ENCODE data around the gene DDX11. TPM values are rescaled to one million over a fixed set of nuclear protein-coding genes. Genes with fewer than 3 reads are reported as not detected.
"Not testable (repeated sequence)": the region's sequence is repeated elsewhere in the genome, so short reads cannot be mapped to it uniquely, and the experiment has no call there.

The DDX11 gene
- total and polyA plus RNA-seq, 8 donors: 11.1 to 45.3 (median 26.2) TPM

DNA sequence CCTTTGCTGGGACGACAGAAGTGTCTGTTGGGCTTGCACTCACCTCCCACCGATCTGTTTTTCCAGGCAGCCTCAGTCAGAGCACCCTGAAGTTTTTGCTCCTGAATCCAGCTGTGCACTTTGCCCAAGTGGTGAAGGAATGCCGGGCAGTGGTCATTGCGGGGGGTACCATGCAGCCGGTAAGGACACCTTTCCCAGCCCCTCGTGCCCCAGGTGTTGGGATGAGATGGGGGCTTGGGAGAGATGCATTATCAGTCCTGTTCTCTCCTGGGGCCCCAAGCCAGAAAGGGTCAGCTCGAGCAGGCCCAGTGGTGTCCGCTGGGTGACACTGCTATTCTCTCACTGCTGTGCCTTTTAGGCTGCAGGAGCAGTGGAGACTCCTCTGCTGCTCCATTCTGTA lies 24.2 kb downstream of the DDX11 start:
- H3K4me1 ChIP-seq; H3K27ac ChIP-seq; DNase-seq; ATAC-seq; H3K9me3 ChIP-seq; FAIRE-seq; H3K27me3 ChIP-seq; H3K4me3 ChIP-seq; intact Hi-C loops (cut with DNase I): not testable (repeated sequence)
- 87 to 89% methylated on average over 6 to 8 of the region's 8 CpGs for WGBS, 2 donors
- peaks cover 0 to 35% (median 0%) of the 10 kb centered on the region in 3 donors for H3K36me3 ChIP-seq

DNA sequence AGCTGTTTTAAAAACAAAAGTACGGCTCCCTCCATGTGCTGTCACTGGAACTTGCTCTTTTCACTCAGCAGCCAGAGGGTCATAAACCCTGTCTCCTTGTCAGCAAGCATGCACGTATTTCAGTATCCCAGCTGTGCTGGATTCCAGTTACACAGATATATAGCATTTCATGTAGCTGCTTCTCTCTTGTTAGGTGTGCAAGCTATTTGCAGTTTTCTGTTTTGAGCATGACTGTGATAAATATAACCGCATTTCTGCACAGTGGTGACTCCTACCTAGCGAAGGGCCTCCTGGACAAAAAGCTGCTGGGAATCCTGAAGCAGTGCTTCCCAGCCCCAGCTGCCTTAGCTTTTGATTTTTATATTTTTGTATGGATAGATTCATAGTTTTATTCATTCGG lies 24.7 kb downstream of the DDX11 start:
- 82 to 88% methylated on average over 5 of the region's 5 CpGs for WGBS, 2 donors
- ATAC-seq; intact Hi-C loops (cut with DNase I); H3K27me3 ChIP-seq; FAIRE-seq; H3K4me3 ChIP-seq; H3K4me1 ChIP-seq; H3K27ac ChIP-seq; H3K9me3 ChIP-seq; DNase-seq: not testable (repeated sequence)
- H3K36me3 ChIP-seq: peaks cover 0 to 35% (median 0%) of the 10 kb centered on the region in 3 donors

DNA sequence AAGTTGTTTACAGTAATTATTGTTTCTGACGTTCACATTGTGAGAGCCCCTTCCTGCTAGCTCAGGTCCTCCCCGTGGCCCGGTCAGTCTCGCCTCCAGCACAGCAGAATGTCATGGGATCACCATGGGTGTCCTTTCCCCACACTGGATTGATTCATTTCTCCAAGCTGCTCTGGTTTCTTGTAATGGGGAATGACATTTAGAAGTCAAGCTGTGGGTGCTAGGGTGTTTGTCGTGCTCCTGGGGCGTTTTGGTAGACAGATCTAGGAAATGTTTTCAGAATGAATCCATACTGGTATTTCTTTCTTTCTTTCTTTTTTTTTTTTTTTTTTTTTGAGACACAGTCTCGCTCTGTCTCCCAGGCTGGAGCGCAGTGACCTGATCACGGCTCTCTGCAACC lies 25.1 kb downstream of the DDX11 start:
- FAIRE-seq; H3K27ac ChIP-seq; H3K27me3 ChIP-seq; H3K4me1 ChIP-seq; H3K4me3 ChIP-seq; ATAC-seq; H3K9me3 ChIP-seq; DNase-seq; intact Hi-C loops (cut with DNase I): not testable (repeated sequence)
- 93 to 96% methylated on average over 9 of the region's 9 CpGs for WGBS, 2 donors
- H3K36me3 ChIP-seq: peaks cover 0 to 35% (median 0%) of the 10 kb centered on the region in 3 donors

DNA sequence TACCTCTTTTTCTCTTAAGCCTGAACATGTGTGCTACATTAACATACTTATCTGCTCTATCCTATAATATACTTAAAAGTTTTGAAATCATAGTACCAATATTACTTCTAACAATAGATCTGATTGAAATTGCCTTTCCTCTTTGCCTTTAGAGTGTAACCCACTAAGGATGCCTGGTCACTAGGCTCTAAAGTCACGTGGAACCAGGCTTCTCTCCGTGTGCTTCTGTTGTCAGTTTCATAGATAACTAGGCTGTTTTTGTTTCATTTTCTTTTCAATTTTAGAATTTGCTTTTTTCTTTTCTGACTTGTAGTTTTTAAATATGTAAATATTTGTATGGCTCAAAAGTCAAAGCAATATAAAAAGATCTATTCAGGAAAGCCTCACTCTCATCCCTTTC lies 25.8 kb downstream of the DDX11 start:
- H3K9me3 ChIP-seq; H3K27me3 ChIP-seq; ATAC-seq; intact Hi-C loops (cut with DNase I); DNase-seq; H3K4me3 ChIP-seq; H3K27ac ChIP-seq; H3K4me1 ChIP-seq; FAIRE-seq: not testable (repeated sequence)
- H3K36me3 ChIP-seq: peaks cover 0 to 35% (median 0%) of the 10 kb centered on the region in 3 donors
- 76 to 81% methylated on average over 2 of the region's 2 CpGs for WGBS, 2 donors

DNA sequence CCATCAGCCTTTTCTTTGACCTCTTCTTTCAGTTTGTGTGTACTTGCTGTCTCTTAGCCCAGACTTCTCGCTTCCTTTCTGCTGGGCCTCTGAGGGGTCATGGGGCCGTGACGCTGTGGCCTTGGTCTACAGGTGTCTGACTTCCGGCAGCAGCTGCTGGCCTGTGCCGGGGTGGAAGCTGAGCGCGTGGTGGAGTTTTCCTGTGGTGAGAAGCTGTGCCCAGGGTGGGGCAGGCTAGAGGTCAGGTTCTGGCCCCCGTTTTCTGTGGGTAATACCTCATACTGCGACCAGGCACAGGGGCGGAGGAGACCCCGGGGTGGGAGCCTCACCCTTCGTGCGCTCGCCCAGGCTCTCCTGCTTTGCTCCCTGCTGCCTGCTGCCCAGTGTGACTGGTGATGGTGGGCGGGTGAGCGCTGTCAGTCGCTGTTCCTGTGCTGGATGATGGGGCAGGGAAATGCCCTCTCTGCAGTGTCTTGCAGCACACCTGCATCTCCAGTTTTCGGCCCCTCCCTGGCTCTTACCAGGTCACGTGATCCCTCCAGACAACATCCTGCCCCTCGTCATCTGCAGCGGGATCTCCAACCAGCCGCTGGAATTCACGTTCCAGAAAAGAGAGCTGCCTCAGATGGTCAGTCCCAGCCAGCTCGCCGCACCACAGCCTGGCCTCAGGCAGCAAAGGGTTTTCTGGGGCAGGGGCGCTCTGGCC lies 27.0 kb downstream of the DDX11 start:
- H3K4me3 ChIP-seq; H3K9me3 ChIP-seq; intact Hi-C loops (cut with DNase I); ATAC-seq; FAIRE-seq; H3K27ac ChIP-seq; H3K4me1 ChIP-seq; H3K27me3 ChIP-seq; DNase-seq: not testable (repeated sequence)
- H3K36me3 ChIP-seq: peaks cover 0 to 26% (median 0%) of the 10 kb centered on the region in 3 donors
- 82 to 94% methylated on average over 23 to 26 of the region's 26 CpGs for WGBS, 2 donors

DNA sequence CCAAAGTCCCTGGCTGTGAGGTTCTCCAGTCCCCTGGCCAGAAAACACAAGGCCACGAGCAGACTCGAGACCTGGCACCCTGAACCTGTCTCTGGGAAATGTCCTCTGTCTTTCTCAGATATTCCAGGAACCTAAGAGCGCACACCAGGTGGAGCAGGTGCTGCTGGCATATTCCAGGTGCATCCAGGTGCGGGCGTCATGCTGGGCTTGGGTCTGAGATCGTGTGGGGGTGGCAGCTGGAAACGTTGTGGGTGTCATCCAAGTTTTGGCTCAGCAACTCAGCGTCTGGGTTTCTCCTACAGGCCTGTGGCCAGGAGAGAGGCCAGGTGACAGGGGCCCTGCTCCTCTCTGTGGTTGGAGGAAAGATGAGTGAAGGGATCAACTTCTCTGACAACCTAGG lies 28.5 kb downstream of the DDX11 start:
- H3K4me3 ChIP-seq; DNase-seq; H3K27ac ChIP-seq; intact Hi-C loops (cut with DNase I); H3K9me3 ChIP-seq; FAIRE-seq; H3K27me3 ChIP-seq; H3K4me1 ChIP-seq; ATAC-seq: not testable (repeated sequence)
- H3K36me3 ChIP-seq: peaks cover 0 to 18% (median 0%) of the 10 kb centered on the region in 3 donors
- WGBS, 2 donors: 87 to 88% methylated on average over 8 of the region's 8 CpGs

DNA sequence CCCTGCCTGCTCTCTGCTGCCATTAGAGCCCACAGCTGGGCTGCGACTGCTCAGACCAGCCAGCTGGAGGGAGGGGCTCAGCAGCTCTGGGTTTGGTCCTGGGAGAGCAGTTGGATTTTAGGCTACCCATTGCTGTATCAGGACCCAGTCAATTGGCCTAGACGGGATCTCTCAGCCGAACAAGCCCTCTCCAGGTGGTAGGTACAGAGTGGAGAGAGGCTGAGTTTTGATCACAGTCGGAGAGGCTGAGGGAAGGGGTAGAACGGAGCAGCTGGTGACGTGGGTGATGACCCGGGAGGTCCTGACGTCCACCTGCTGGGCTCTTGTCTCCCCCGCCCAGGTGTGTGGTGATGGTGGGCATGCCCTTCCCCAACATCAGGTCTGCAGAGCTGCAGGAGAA lies 28.9 kb downstream of the DDX11 start:
- WGBS, 2 donors: 94 to 95% methylated on average over 9 of the region's 9 CpGs
- H3K27me3 ChIP-seq; intact Hi-C loops (cut with DNase I); H3K9me3 ChIP-seq; FAIRE-seq; H3K4me3 ChIP-seq; H3K4me1 ChIP-seq; ATAC-seq; H3K27ac ChIP-seq: not testable (repeated sequence)
- DNase-seq: peak in 1 of 6 donors; percentile 15
- peaks cover 0 to 17% (median 0%) of the 10 kb centered on the region in 3 donors for H3K36me3 ChIP-seq

DNA sequence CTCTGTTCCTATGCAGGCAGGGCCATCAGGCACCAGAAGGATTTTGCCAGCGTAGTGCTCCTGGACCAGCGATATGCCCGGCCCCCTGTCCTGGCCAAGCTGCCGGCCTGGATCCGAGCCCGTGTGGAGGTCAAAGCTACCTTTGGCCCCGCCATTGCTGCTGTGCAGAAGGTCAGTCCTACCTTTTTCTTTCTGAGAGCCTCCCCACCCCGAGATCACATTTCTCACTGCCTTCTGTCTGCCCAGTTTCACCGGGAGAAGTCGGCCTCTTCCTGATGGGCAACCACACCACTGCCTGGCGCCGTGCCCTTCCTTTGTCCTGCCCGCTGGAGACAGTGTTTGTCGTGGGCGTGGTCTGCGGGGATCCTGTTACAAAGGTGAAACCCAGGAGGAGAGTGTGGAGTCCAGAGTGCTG lies 29.9 kb downstream of the DDX11 start:
- WGBS, 2 donors: 23 to 32% methylated on average over 16 of the region's 16 CpGs
- H3K27me3 ChIP-seq; H3K4me3 ChIP-seq; intact Hi-C loops (cut with DNase I); FAIRE-seq; H3K4me1 ChIP-seq; H3K9me3 ChIP-seq: not testable (repeated sequence)
- peaks cover 0 to 17% (median 0%) of the 10 kb centered on the region in 3 donors for H3K36me3 ChIP-seq
- DNase-seq (peak; percentile 85 to 96 (median 90)), ATAC-seq (peak; percentile 85 to 97 (median 94))
- H3K27ac ChIP-seq: peak overlapping the region in 1 of 4 donors; percentile 48

DNA sequence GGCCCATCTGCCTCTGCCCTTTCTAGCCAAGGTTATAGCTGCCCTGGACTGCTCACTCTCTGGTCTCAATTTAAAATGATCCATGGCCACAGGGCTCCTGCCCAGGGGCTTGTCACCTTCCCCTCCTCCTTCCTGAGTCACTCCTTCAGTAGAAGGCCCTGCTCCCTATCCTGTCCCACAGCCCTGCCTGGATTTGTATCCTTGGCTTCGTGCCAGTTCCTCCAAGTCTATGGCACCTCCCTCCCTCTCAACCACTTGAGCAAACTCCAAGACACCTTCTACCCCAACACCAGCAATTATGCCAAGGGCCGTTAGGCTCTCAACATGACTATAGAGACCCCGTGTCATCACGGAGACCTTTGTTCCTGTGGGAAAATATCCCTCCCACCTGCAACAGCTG lies 30.6 kb downstream of the DDX11 start:
- intact Hi-C loops (cut with DNase I); H3K9me3 ChIP-seq; H3K27me3 ChIP-seq; FAIRE-seq; H3K27ac ChIP-seq; H3K4me3 ChIP-seq; H3K4me1 ChIP-seq: not testable (repeated sequence)
- peaks cover 0 to 17% (median 0%) of the 10 kb centered on the region in 3 donors for H3K36me3 ChIP-seq
- DNase-seq (peak in 1 of 6 donors; percentile 6), ATAC-seq (peak; percentile 7 to 35 (median 23))
- WGBS, 2 donors: 58 to 64% methylated on average over 4 of the region's 4 CpGs

DNA sequence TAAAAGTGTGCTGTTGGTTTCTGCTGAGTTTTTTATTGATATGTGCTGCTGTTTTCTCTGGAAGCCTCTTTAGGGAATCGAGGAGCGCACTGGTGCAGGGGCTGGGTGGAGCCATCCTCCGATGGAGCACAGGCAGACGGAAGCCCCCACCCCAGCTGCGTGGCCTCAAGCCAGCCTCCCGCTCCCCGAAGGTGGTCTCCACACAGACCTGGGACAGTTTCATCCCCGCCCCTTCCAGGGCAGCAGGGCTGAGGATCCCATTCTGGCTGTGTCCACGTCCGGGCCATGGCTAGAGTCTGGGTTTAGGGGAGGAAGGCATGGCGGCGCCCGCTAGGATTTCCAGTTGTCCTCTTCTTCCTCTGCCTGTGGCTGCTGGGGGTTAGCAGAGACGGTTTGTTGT lies 31.1 kb downstream of the DDX11 start:
- FAIRE-seq, H3K27ac ChIP-seq: not testable (repeated sequence)

More for the DNA sequence above, 31.1 kb downstream of the DDX11 start:
- H3K36me3 ChIP-seq: peaks cover 0 to 17% (median 0%) of the 10 kb centered on the region in 3 donors
- DNase-seq: peak in 1 of 6 donors; percentile 23
- WGBS, 2 donors: 90 to 95% methylated on average over 12 to 14 of the region's 14 CpGs
- H3K4me3 ChIP-seq; intact Hi-C loops (cut with DNase I); ATAC-seq; H3K9me3 ChIP-seq; H3K27me3 ChIP-seq; H3K4me1 ChIP-seq: not testable (repeated sequence)

Data from pancreas (tissue), 10 donors.